Effector memory CD8-positive, alpha-beta T cell (primary cell): ENCODE results near the gene SLC32A1.

Experiments
- ATAC-seq: fragments of 150-1000 bp; cut with Tn5 transposase; replicated peaks from 2 replicates; pipeline ENCODE4 v1.10.0; 2021; ENCODE audit warnings: mild to moderate bottlenecking, moderate library complexity
- DNase-seq, 3 experiments: peaks; one replicate each; pipeline ENCODE4 v3.0.0; 2021
- H3K27ac Mint-ChIP-seq, 2 donors: one replicate each; pipeline ENCODE4 v1.8.0; 2022; ENCODE audit warnings: mild to moderate bottlenecking in 2 of 2, mixed read lengths in 2 of 2, moderate library complexity in 2 of 2
- H3K27me3 Mint-ChIP-seq, 2 donors: one replicate each; pipeline ENCODE4 v1.8.0; 2022; ENCODE audit warnings: mixed read lengths in 2 of 2
- H3K36me3 Mint-ChIP-seq: one replicate; pipeline ENCODE4 v1.8.0; 2022; ENCODE audit warnings: mild to moderate bottlenecking, moderate library complexity, mixed read lengths; ENCODE audit not compliant: insufficient read depth
- H3K4me1 Mint-ChIP-seq, 2 donors: one replicate each; pipeline ENCODE4 v1.8.0; 2022; ENCODE audit warnings: low read depth in 2 of 2, mixed read lengths in 2 of 2
- H3K4me3 Mint-ChIP-seq, 2 donors: one replicate each; pipeline ENCODE4 v1.8.0; 2022; ENCODE audit warnings: mild to moderate bottlenecking in 2 of 2, mixed read lengths in 2 of 2, moderate library complexity in 2 of 2
- H3K9me3 Mint-ChIP-seq, 2 donors: one replicate each; pipeline ENCODE4 v1.8.0; 2022; ENCODE audit warnings: mixed read lengths in 2 of 2

Gene SLC32A1

GRCh38 chr20:38704136-38704535 lies 20.1 kb upstream of the SLC32A1 start:
- no peak overlapping the region for H3K4me3 Mint-ChIP-seq
- no peak for DNase-seq
- peaks cover 22 to 45% of the 10 kb centered on the region in 2 donors for H3K27me3 Mint-ChIP-seq
- H3K9me3 Mint-ChIP-seq, result no peaks in the 10 kb centered on the region
- H3K36me3 Mint-ChIP-seq, result no peaks in the 10 kb centered on the region
- ATAC-seq, result no peak
- no peaks in the 10 kb centered on the region for H3K4me1 Mint-ChIP-seq
- H3K27ac Mint-ChIP-seq, result no peak overlapping the region

- no peaks in the 10 kb centered on the region for H3K9me3 Mint-ChIP-seq
- peaks cover 32 to 50% of the 10 kb centered on the region in 2 donors for H3K27me3 Mint-ChIP-seq
- ATAC-seq (no peak), DNase-seq (no peak)
- H3K4me1 Mint-ChIP-seq, result no peaks in the 10 kb centered on the region
- no peak overlapping the region for H3K27ac Mint-ChIP-seq
- no peaks in the 10 kb centered on the region for H3K36me3 Mint-ChIP-seq
- H3K4me3 Mint-ChIP-seq, result no peak overlapping the region
Measured at GRCh38 chr20:38706509-38706908, 17.8 kb upstream of the SLC32A1 start.

- Mint-ChIP-seq H3K9me3 (no peaks in the 10 kb centered on the region), H3K27me3 (peaks cover 47 to 80% of the 10 kb centered on the region in 2 donors), H3K4me3 (no peak overlapping the region), H3K36me3 (no peaks in the 10 kb centered on the region), H3K4me1 (no peaks in the 10 kb centered on the region), H3K27ac (no peak overlapping the region)
- ATAC-seq (no peak), DNase-seq (no peak)
Measured at GRCh38 chr20:38714308-38714707, 10.0 kb upstream of the SLC32A1 start.

- H3K4me3 Mint-ChIP-seq, result no peak overlapping the region
- H3K4me1 Mint-ChIP-seq, result no peaks in the 10 kb centered on the region
- ATAC-seq (no peak), DNase-seq (no peak)
- peaks cover 47 to 90% of the 10 kb centered on the region in 2 donors for H3K27me3 Mint-ChIP-seq
- no peaks in the 10 kb centered on the region for H3K9me3 Mint-ChIP-seq
- H3K36me3 Mint-ChIP-seq, result no peaks in the 10 kb centered on the region
- H3K27ac Mint-ChIP-seq, result no peak overlapping the region
Measured at GRCh38 chr20:38715646-38716045, 8.6 kb upstream of the SLC32A1 start.

- peaks cover 20% of the 10 kb centered on the region for H3K36me3 Mint-ChIP-seq
- peak overlapping the region in 1 of 2 donors; percentile 63 for H3K4me3 Mint-ChIP-seq
- ATAC-seq, result no peak
- no peak overlapping the region for H3K27ac Mint-ChIP-seq
- no peaks in the 10 kb centered on the region for H3K9me3 Mint-ChIP-seq
- no peak for DNase-seq
- H3K4me1 Mint-ChIP-seq, result peaks cover 22 to 37% of the 10 kb centered on the region in 2 donors
- H3K27me3 Mint-ChIP-seq, result peaks cover 80 to 100% of the 10 kb centered on the region in 2 donors
Measured at GRCh38 chr20:38722683-38723016, 1.6 kb upstream of the SLC32A1 start.

- ATAC-seq (peak; percentile 28), DNase-seq (no peak)
- H3K27me3 Mint-ChIP-seq, result peaks cover 80 to 100% of the 10 kb centered on the region in 2 donors
- no peak overlapping the region for H3K27ac Mint-ChIP-seq
- peak overlapping the region; percentile 59 to 63 for H3K4me3 Mint-ChIP-seq
- peaks cover 26% of the 10 kb centered on the region for H3K36me3 Mint-ChIP-seq
- no peaks in the 10 kb centered on the region for H3K9me3 Mint-ChIP-seq
- peaks cover 27 to 43% of the 10 kb centered on the region in 2 donors for H3K4me1 Mint-ChIP-seq
Measured at GRCh38 chr20:38723017-38723847, 1.1 kb upstream of the SLC32A1 start.

- Mint-ChIP-seq H3K36me3 (peaks cover 32% of the 10 kb centered on the region), H3K27ac (no peak overlapping the region), H3K9me3 (no peaks in the 10 kb centered on the region), H3K4me1 (peaks cover 36 to 52% of the 10 kb centered on the region in 2 donors), H3K27me3 (peaks cover 91 to 100% of the 10 kb centered on the region in 2 donors), H3K4me3 (peak overlapping the region; percentile 35 to 43)
- DNase-seq (no peak), ATAC-seq (no peak)
Measured at GRCh38 chr20:38724626-38725147, 401 bp downstream of the SLC32A1 start.

- ATAC-seq (peak; percentile 21), DNase-seq (peak in 1 of 3 experiments; percentile 12)
- H3K27ac Mint-ChIP-seq, result no peak overlapping the region
- H3K4me1 Mint-ChIP-seq, result peaks cover 42 to 59% of the 10 kb centered on the region in 2 donors
- no peaks in the 10 kb centered on the region for H3K9me3 Mint-ChIP-seq
- H3K27me3 Mint-ChIP-seq, result peaks cover 94 to 100% of the 10 kb centered on the region in 2 donors
- peaks cover 37% of the 10 kb centered on the region for H3K36me3 Mint-ChIP-seq
- peak overlapping the region; percentile 43 to 72 for H3K4me3 Mint-ChIP-seq
Measured at GRCh38 chr20:38725148-38725901, 1.0 kb downstream of the SLC32A1 start.

GRCh38 chr20:38725931-38726803 lies 1.9 kb downstream of the SLC32A1 start:
- peak; percentile 18 for ATAC-seq
- Mint-ChIP-seq H3K36me3 (peaks cover 42% of the 10 kb centered on the region), H3K4me3 (peak overlapping the region; percentile 43 to 72), H3K27me3 (peaks cover 94 to 100% of the 10 kb centered on the region in 2 donors), H3K9me3 (no peaks in the 10 kb centered on the region), H3K4me1 (peaks cover 50 to 66% of the 10 kb centered on the region in 2 donors), H3K27ac (peak overlapping the region in 1 of 2 donors; percentile 47)
- DNase-seq, result peak in 1 of 3 experiments; percentile 24

- Mint-ChIP-seq H3K36me3 (peaks cover 43% of the 10 kb centered on the region), H3K9me3 (no peaks in the 10 kb centered on the region), H3K4me3 (peak overlapping the region; percentile 5 to 68), H3K27me3 (peaks cover 93 to 100% of the 10 kb centered on the region in 2 donors), H3K27ac (peak overlapping the region in 1 of 2 donors; percentile 47), H3K4me1 (peaks cover 57 to 70% of the 10 kb centered on the region in 2 donors)
- peak; percentile 19 for ATAC-seq
- peak; percentile 41 to 56 (median 52) for DNase-seq
Measured at GRCh38 chr20:38726804-38727606, 2.7 kb downstream of the SLC32A1 start.

GRCh38 chr20:38727607-38728190 lies 3.4 kb downstream of the SLC32A1 start:
- DNase-seq, result peak in 1 of 3 experiments; percentile 16

More at GRCh38 chr20:38727607-38728190, 3.4 kb downstream of the SLC32A1 start:
- Mint-ChIP-seq H3K27me3 (peaks cover 92 to 100% of the 10 kb centered on the region in 2 donors), H3K4me3 (peak overlapping the region; percentile 5 to 68), H3K9me3 (no peaks in the 10 kb centered on the region), H3K27ac (peak overlapping the region; percentile 56 to 71), H3K4me1 (peaks cover 57 to 68% of the 10 kb centered on the region in 2 donors), H3K36me3 (peaks cover 40% of the 10 kb centered on the region)
- no peak for ATAC-seq
